ENCODE measurements around the gene DDX54. TPM values are rescaled to one million over a fixed set of nuclear protein-coding genes. Genes with fewer than 3 reads are reported as not detected.

The DDX54 gene
- total RNA-seq, 1 donor from 2014 or later = 53.5 TPM

GRCh38 chr12:113152196-113152834 is 33.0 kb downstream of the DDX54 start:
- FAIRE-seq (no peak), DNase-seq (ENCODE audit: low read depth) (no peak)
- H3K27me3 Mint-ChIP-seq (ENCODE audit: low read depth, unreplicated experiment) = peaks cover 55% of the 10 kb centered on the region
- Histone ChIP-seq H3K27ac (ENCODE audit: low read depth, low read length) (no peak overlapping the region), H3K4me1 (ENCODE audit: insufficient read depth, low read length) (peaks cover 20% of the 10 kb centered on the region), H3K36me3 (ENCODE audit: insufficient read depth, low read length) (no peaks in the 10 kb centered on the region), H3K9ac (ENCODE audit: low read length) (no peak overlapping the region), H3K4me2 (ENCODE audit: low read length) (peak overlapping the region; percentile 84), H2AFZ (ENCODE audit: low read depth, low read length) (no peak overlapping the region), H3K79me2 (ENCODE audit: insufficient read depth, low read length) (no peaks in the 10 kb centered on the region), H3K27me3 (ENCODE audit: insufficient read depth, low read length) (peaks cover 19% of the 10 kb centered on the region), H3K4me3 (ENCODE audit: insufficient read depth, low read depth, low read length) (peak overlapping the region; percentile 37), H3K9me3 (ENCODE audit: insufficient read depth, low read depth, low read length) (no peaks in the 10 kb centered on the region), H4K20me1 (ENCODE audit: insufficient read depth, low read length) (peaks cover 4% of the 10 kb centered on the region)
- peaks cover 4% of the 10 kb centered on the region for H3K4me1 Mint-ChIP-seq (ENCODE audit: low read depth, unreplicated experiment)
- H3K4me3 Mint-ChIP-seq (ENCODE audit: unreplicated experiment) = peak overlapping the region; percentile 63
- H3K36me3 Mint-ChIP-seq (ENCODE audit: low read depth, unreplicated experiment) = peaks cover 7% of the 10 kb centered on the region
- no peak overlapping the region for H3K27ac Mint-ChIP-seq (ENCODE audit: unreplicated experiment)
- H3K9me3 Mint-ChIP-seq (ENCODE audit: unreplicated experiment) = peaks cover 2% of the 10 kb centered on the region
- TF ChIP-seq EZH2 (IDR thresholded peaks at IDR 0.05; ENCODE audit: insufficient read depth, low read length) (no peak), CTCF (IDR thresholded peaks at IDR 0.05; ENCODE audit: insufficient read depth, low read depth, low read length) (no peak)

GRCh38 chr12:113151655-113152054 is 33.6 kb downstream of the DDX54 start:
- Histone ChIP-seq H3K79me2 (ENCODE audit: insufficient read depth, low read length) (no peaks in the 10 kb centered on the region), H2AFZ (ENCODE audit: low read depth, low read length) (no peak overlapping the region), H3K36me3 (ENCODE audit: insufficient read depth, low read length) (no peaks in the 10 kb centered on the region), H3K27me3 (ENCODE audit: insufficient read depth, low read length) (peaks cover 19% of the 10 kb centered on the region), H3K9ac (ENCODE audit: low read length) (no peak overlapping the region), H3K9me3 (ENCODE audit: insufficient read depth, low read depth, low read length) (no peaks in the 10 kb centered on the region), H3K4me2 (ENCODE audit: low read length) (no peak overlapping the region), H4K20me1 (ENCODE audit: insufficient read depth, low read length) (peaks cover 1% of the 10 kb centered on the region), H3K27ac (ENCODE audit: low read depth, low read length) (no peak overlapping the region), H3K4me3 (ENCODE audit: insufficient read depth, low read depth, low read length) (no peak overlapping the region), H3K4me1 (ENCODE audit: insufficient read depth, low read length) (peaks cover 20% of the 10 kb centered on the region)
- H3K4me1 Mint-ChIP-seq (ENCODE audit: low read depth, unreplicated experiment) = peaks cover 4% of the 10 kb centered on the region
- peaks cover 4% of the 10 kb centered on the region for H3K9me3 Mint-ChIP-seq (ENCODE audit: unreplicated experiment)
- FAIRE-seq (no peak), DNase-seq (ENCODE audit: low read depth) (no peak)
- peaks cover under 1% of the 10 kb centered on the region for H3K36me3 Mint-ChIP-seq (ENCODE audit: low read depth, unreplicated experiment)
- no peak overlapping the region for H3K27ac Mint-ChIP-seq (ENCODE audit: unreplicated experiment)
- no peak for TF ChIP-seq EZH2 (IDR thresholded peaks at IDR 0.05; ENCODE audit: insufficient read depth, low read length)
- TF ChIP-seq CTCF (IDR thresholded peaks at IDR 0.05; ENCODE audit: insufficient read depth, low read depth, low read length) = no peak
- H3K27me3 Mint-ChIP-seq (ENCODE audit: low read depth, unreplicated experiment) = peaks cover 48% of the 10 kb centered on the region
- H3K4me3 Mint-ChIP-seq (ENCODE audit: unreplicated experiment) = no peak overlapping the region

Data from astrocyte (in vitro differentiated cells and primary cell).